ENCODE data around the gene DMRT2.

The DMRT2 gene

DNA sequence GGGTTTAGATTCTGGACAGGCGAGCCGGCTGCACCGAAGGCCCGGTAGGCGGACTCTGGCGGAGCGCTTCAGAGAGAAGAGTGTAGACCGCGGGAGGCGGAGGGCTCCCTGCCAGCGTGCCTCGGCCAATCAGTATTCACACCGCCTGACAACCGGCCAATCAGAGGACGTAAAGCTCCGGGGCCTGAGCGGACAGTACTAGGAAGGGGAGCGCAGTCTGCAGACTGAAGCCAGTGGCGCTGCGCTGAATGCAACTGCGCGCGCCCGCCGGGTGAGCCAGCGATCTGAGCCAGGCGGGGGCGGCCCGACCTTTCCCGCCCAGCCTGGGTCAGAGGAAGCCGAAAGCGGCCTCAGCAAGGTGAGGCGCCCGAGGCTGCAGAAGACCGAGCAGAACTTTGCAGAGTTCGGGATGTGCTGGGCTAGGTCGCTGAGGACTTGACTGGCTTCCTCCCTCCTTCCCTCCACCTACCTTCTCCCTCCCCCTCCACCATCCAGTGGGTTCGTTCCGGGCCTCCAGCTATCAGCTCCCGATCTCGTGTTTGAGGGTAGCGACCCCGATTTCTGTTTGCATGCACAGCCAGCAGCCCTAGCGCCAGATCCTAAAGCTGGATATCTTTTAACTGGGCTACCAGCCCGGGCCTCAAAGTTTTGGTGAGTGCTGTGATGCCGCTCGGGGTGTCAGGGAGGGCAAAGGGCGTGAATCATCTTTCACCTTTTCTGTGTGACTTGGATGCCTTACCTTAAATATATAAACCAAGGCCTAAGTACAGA, at the start of gene DMRT2:
TSS of gene DMRT2 (plus strand) at position 233 of the 771 bp plus-strand sequence. CDS start 1,257 bp downstream, outside the sequence.
- no peak within 1 kb of the TSS for H3K4me3 ChIP-seq (ENCODE audit: low read length)
- DNase-seq (ENCODE audit: low read depth), result peak; percentile 10
- TF ChIP-seq, protein P1, sequence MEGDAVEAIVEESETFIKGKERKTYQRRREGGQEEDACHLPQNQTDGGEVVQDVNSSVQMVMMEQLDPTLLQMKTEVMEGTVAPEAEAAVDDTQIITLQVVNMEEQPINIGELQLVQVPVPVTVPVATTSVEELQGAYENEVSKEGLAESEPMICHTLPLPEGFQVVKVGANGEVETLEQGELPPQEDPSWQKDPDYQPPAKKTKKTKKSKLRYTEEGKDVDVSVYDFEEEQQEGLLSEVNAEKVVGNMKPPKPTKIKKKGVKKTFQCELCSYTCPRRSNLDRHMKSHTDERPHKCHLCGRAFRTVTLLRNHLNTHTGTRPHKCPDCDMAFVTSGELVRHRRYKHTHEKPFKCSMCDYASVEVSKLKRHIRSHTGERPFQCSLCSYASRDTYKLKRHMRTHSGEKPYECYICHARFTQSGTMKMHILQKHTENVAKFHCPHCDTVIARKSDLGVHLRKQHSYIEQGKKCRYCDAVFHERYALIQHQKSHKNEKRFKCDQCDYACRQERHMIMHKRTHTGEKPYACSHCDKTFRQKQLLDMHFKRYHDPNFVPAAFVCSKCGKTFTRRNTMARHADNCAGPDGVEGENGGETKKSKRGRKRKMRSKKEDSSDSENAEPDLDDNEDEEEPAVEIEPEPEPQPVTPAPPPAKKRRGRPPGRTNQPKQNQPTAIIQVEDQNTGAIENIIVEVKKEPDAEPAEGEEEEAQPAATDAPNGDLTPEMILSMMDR (conservative IDR thresholded peaks at IDR 0.05; ENCODE audit: low read depth, low read length), result no peak

DNA sequence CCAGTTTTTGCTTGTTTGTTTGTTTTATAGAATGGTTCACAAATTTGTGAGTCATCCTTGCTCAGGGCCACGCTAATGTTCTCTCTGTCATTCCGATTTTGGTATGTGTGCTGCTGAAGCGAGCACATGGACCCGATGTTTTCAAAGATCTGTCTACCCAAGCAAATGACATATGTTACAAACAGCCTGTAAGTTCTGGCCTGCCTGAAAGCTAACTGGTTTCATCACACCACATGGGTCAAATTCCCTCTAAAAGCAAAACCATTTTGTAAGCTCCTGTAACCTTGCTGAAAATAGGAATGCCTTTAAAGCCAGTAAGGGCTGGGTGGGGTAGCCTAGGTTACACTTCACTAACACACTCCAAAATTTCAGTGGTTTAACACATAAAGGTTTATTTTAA, 48.3 kb upstream of the DMRT2 start:
- DNase-seq (ENCODE audit: low read depth), result no peak
- H3K4me3 ChIP-seq (ENCODE audit: low read length), result no peak overlapping the region
- TF ChIP-seq, protein P1 (conservative IDR thresholded peaks at IDR 0.05; ENCODE audit: low read depth, low read length), result no peak

DNA sequence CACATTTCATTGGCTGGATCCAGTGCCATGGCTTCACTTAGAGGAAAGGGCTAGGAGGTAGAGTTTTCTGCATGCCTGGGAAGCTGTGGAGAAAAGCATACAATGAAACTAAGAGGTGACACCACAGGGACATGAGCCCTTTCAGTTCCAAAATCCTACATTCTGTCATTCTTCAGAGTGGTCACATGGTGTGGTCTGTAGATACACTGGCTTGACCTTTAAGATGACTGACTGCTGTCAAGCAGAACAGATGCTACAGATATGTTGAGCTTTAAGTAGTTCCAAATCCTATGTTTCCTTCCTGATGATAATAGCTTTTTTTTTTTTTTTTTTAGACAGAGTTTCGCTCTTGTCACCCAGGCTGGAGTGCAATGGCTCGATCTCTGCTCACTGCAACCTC, 47.5 kb upstream of the DMRT2 start:
- H3K4me3 ChIP-seq (ENCODE audit: low read length), result no peak overlapping the region
- no peak for DNase-seq (ENCODE audit: low read depth)
- TF ChIP-seq, protein P1 (conservative IDR thresholded peaks at IDR 0.05; ENCODE audit: low read depth, low read length), result no peak

DNA sequence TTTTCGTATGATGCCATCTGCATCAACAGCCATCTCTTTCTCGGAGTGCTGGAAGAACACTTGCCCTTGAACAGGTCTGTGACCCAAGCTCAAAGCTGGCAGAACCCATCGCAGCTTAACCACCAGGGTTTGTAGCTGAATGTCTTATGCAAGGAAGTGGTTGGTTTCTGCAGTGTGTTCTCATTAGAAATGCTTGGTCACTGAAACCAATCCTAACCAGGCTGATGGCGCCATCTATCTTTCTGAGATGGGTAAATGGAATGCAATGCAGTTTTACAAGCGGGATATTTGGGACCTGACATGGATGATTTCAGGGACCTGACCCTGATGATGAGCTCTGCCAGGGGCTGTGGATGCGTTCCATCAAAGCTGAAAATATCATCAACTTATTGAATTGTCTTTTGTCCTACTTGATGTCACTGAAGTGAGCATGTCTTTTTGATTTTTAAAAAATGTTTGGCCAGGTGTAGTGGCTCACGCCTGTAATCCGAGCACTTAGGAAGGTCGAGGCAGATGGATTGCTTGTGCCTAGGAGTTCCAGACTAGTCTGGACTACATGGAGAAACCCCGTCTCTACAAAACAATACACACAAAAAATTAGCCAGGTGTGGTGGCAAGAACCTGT, 45.0 kb upstream of the DMRT2 start:
- no peak overlapping the region for H3K4me3 ChIP-seq (ENCODE audit: low read length)
- DNase-seq (ENCODE audit: low read depth), result peak; percentile 13
- TF ChIP-seq, protein P1 (conservative IDR thresholded peaks at IDR 0.05; ENCODE audit: low read depth, low read length), result peak; percentile 68

DNA sequence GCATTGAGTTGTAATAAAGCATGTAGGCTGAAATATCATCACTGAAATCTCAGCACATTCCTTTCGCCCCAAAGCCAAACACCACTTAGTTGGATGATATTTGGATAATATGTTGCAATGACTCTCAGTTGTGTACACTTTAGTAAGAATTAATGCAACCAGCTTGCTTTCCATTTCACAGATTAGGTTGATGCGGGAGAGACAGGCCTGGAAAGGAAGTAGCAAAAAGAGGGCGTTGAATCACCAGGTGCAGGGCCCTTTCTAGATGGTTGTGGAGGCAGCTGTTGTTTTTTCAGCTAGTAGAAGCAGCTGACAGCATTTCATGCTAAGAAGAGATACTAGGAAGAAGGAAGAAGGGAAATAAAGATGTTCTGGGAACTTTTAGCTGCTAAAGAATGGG, 42.8 kb upstream of the DMRT2 start:
- H3K4me3 ChIP-seq (ENCODE audit: low read length), result no peak overlapping the region
- DNase-seq (ENCODE audit: low read depth), result no peak

DNA sequence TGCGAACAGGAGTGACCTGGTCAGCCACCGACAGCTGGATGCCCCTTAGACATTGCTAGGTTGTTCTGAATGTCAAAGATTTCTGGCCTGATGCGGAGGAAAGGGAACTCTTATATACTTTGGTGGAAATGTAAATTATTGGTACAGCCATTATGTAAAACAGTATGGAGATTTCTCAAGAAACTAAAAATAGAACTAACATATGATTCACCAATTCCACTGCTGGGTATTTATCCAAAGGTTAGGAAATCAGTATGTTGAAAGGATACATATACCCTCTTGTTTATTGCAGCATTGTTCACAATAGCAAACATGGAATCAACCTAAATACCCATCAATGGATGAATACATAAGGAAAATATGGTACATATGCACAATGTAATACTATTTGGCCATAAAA, 41.9 kb upstream of the DMRT2 start:
- TF ChIP-seq, protein P1 (conservative IDR thresholded peaks at IDR 0.05; ENCODE audit: low read depth, low read length), result no peak
- no peak for DNase-seq (ENCODE audit: low read depth)
- no peak overlapping the region for H3K4me3 ChIP-seq (ENCODE audit: low read length)

More for the DNA sequence above, 42.8 kb upstream of the DMRT2 start:
- TF ChIP-seq, protein P1 (conservative IDR thresholded peaks at IDR 0.05; ENCODE audit: low read depth, low read length), result no peak

Measured in retinal pigment epithelial cell (primary cell).